Measurements from ENCODE around the gene CDKL1.

GRCh38 chr14:50299585-50299984 lies 97.1 kb downstream of the CDKL1 start:
- TF ChIP-seq CTCF (IDR thresholded peaks at IDR 0.05) (no peak), POLR2A (IDR thresholded peaks at IDR 0.05; ENCODE audit: low read depth) (no peak), POLR2AphosphoS5 (IDR thresholded peaks at IDR 0.05) (no peak), EP300 (IDR thresholded peaks at IDR 0.05) (no peak)
